Measurements from ENCODE around the gene NPFF. TPM values are rescaled to one million over a fixed set of nuclear protein-coding genes. Genes with fewer than 3 reads are reported as not detected.
"Not testable (repeated sequence)": the region's sequence is repeated elsewhere in the genome, so short reads cannot be mapped to it uniquely, and the experiment has no call there.

The NPFF gene, protein sequence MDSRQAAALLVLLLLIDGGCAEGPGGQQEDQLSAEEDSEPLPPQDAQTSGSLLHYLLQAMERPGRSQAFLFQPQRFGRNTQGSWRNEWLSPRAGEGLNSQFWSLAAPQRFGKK
- total RNA-seq: not detected

DNA sequence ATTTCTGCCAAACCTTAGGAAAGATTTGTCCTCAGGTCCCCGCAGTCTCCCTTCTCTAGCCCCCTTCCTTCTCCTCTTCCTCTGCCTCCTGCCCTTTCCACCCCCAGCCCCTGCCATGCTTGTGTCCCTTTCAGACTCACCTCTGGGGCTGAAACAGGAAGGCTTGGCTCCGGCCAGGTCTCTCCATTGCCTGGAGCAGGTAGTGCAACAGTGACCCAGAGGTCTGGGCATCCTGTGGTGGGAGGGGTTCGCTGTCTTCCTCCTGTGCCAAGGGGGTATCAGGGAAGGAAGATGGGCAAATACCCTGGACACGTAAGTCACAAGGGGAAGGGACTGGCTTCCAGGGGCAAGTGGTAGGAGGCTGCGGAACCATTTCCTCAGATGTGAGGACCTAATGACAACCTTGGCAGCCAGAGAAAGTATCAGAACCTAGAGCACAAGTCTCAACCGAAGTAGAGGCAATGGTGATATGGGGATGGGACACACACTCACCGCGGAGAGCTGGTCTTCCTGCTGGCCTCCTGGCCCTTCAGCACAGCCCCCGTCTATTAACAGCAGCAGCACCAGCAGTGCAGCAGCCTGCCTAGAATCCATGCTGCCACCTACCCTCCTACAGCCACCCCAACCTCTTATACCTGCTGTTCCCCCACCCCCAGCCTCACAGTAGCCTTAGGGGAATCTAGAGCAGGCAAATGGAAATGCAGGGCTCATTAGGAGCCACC is at the start of gene NPFF:
Gene NPFF (minus strand): TSS at position 604 of the 722 bp plus-strand sequence. CDS start 10 bp downstream, at position 594.
- intact Hi-C loops (cut with DNase I): loop anchor here (10.0 kb wide), 2 partner anchors 52 to 172 kb away; partner anchors contain the start of genes PCBP2 and SP7
- DNase-seq: no peak
- H3K36me3 ChIP-seq: no peaks in the 10 kb centered on the region

DNA sequence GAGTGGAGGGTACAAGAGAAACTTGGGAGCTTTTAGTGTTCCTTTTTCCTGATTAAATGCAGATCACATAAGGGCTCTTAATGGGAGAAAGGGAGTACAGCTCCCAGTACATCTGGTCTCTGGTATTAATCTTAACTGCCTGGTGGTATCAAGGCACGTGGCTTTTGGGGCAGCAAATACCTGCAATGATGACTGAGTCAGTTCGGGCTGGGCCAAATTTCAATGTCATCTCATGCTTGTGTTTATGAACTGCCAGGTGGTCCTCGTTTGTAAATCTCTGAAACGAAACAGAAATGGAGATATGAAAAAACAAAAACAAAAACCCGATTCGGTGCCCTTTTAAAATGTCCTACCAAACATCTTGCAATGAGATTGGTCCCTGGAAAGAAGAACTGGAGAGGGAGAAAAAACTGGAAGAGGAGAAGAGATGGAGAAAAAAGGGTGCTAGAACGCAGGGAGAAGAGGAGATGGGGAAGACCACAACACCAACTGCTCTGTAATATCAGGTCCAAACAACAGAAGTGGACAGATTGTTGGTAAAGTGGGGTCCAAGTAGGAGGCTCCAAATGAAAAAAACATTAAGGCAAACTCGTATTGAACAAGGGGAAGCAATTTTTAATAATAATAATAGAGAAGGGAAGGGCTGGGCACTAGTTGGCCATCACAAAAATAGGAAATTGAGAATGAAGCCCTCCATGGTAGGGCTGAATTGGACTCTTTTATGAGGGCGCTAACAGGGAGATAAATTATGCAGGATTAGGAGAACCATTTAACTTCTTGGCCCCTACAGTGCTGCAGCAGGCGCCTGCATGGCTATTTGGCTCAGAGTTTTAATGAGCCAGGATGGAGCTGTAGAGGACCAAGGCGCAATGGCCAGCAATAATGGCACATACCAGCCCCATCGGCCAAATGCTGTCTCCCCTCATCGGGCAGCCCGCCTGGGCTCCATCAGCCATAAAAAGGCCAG is 45.4 kb upstream of the NPFF start:
- no peak overlapping the region for H3K27ac ChIP-seq
- intact Hi-C loops (cut with DNase I): no loop called here

More for the DNA sequence above, at the start of gene NPFF:
- H3K4me1 ChIP-seq: peaks cover 6% of the 10 kb centered on the region
- H3K4me3 ChIP-seq: no peak within 1 kb of the TSS
- TF ChIP-seq, protein P1, sequence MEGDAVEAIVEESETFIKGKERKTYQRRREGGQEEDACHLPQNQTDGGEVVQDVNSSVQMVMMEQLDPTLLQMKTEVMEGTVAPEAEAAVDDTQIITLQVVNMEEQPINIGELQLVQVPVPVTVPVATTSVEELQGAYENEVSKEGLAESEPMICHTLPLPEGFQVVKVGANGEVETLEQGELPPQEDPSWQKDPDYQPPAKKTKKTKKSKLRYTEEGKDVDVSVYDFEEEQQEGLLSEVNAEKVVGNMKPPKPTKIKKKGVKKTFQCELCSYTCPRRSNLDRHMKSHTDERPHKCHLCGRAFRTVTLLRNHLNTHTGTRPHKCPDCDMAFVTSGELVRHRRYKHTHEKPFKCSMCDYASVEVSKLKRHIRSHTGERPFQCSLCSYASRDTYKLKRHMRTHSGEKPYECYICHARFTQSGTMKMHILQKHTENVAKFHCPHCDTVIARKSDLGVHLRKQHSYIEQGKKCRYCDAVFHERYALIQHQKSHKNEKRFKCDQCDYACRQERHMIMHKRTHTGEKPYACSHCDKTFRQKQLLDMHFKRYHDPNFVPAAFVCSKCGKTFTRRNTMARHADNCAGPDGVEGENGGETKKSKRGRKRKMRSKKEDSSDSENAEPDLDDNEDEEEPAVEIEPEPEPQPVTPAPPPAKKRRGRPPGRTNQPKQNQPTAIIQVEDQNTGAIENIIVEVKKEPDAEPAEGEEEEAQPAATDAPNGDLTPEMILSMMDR (IDR thresholded peaks at IDR 0.05): no peak
- no peak within 1 kb of the TSS for H3K27ac ChIP-seq
- H3K9ac ChIP-seq (ENCODE audit: low read depth in 2 of 2, low read length in 2 of 2): no peak within 1 kb of the TSS
- H3K27me3 ChIP-seq: no peaks in the 10 kb centered on the region
- H3K9me3 ChIP-seq: no peaks in the 10 kb centered on the region

GRCh38 chr12:53551889-53552291 is 44.6 kb upstream of the NPFF start:
- Histone ChIP-seq H3K36me3 (peaks cover 12% of the 10 kb centered on the region), H3K9ac (ENCODE audit: low read depth in 2 of 2, low read length in 2 of 2) (no peak overlapping the region), H3K9me3 (no peaks in the 10 kb centered on the region), H3K27me3 (no peaks in the 10 kb centered on the region), H3K4me3 (no peak overlapping the region), H3K4me1 (no peaks in the 10 kb centered on the region), H3K27ac (no peak overlapping the region)
- TF ChIP-seq, protein P1 (IDR thresholded peaks at IDR 0.05): no peak
- intact Hi-C loops (cut with DNase I): no loop called here
- DNase-seq: no peak

More for the DNA sequence above, 45.4 kb upstream of the NPFF start:
- Histone ChIP-seq H3K36me3 (peaks cover 12% of the 10 kb centered on the region), H3K9me3 (no peaks in the 10 kb centered on the region), H3K4me3 (no peak overlapping the region), H3K27me3 (no peaks in the 10 kb centered on the region), H3K9ac (ENCODE audit: low read depth in 2 of 2, low read length in 2 of 2) (no peak overlapping the region), H3K4me1 (no peaks in the 10 kb centered on the region)
- TF ChIP-seq, protein P1 (IDR thresholded peaks at IDR 0.05): no peak
- no peak for DNase-seq

DNA sequence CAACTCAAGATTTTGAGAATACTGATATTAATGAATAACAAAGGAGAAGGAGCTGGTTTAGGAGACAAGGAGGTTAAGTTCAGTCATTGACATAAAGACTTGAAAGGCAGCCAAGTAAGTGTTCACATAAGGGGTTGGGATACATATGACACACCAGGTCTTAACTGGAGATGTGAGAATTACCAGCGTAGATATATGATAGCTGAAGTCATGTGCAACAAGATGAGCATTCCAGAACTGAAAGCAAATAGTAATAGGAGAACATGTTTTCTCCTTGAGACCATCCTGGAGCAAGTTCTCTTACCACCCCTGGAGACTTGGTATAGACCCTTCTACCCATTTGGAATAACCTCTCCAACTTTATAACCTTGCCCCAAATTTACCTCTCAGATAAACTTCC is 43.3 kb upstream of the NPFF start:
- Histone ChIP-seq H3K4me1 (no peaks in the 10 kb centered on the region), H3K27me3 (no peaks in the 10 kb centered on the region), H3K36me3 (peaks cover 12% of the 10 kb centered on the region), H3K27ac (no peak overlapping the region), H3K4me3 (no peak overlapping the region), H3K9ac (ENCODE audit: low read depth in 2 of 2, low read length in 2 of 2) (no peak overlapping the region), H3K9me3 (no peaks in the 10 kb centered on the region)
- TF ChIP-seq, protein P1 (IDR thresholded peaks at IDR 0.05): no peak
- DNase-seq: no peak
- intact Hi-C loops (cut with DNase I): no loop called here

DNA sequence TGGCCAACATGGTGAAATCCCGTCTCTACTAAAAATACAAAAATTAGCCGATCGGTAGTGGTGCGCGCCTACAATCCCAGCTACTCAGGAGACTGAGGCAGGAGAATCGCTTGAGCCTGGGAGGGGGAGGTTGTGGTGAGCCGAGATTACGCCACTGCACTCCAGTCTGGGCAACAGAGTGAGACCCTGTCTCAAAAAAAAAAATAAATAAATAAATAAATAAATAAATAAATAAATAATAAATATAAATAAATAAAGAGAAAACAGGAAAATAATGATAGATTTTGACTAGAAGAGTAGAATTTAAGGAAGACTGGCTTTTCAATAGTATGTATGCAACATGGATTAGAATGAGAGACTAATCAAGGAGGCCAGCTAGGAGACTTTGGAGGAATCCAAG is 42.8 kb upstream of the NPFF start:
- intact Hi-C loops (cut with DNase I): not testable (repeated sequence)

GRCh38 chr12:53548354-53548753 is 41.1 kb upstream of the NPFF start:
- H3K4me1 ChIP-seq; H3K9me3 ChIP-seq; H3K27me3 ChIP-seq; H3K4me3 ChIP-seq; H3K9ac ChIP-seq (ENCODE audit: low read depth in 2 of 2, low read length in 2 of 2); H3K27ac ChIP-seq; intact Hi-C loops (cut with DNase I); DNase-seq: not testable (repeated sequence)
- H3K36me3 ChIP-seq: peaks cover 12% of the 10 kb centered on the region

More for the DNA sequence above, 42.8 kb upstream of the NPFF start:
- not testable (repeated sequence) for H3K27ac ChIP-seq; H3K4me3 ChIP-seq; H3K9me3 ChIP-seq; DNase-seq; H3K4me1 ChIP-seq; H3K27me3 ChIP-seq; H3K9ac ChIP-seq (ENCODE audit: low read depth in 2 of 2, low read length in 2 of 2)
- peaks cover 12% of the 10 kb centered on the region for H3K36me3 ChIP-seq

All from colonic mucosa (tissue), 4 donors.